ENCODE data around the gene MRPS18B.
"Not testable (repeated sequence)": the region's sequence is repeated elsewhere in the genome, so short reads cannot be mapped to it uniquely, and the experiment has no call there.

- not testable (repeated sequence) for TF ChIP-seq EZH2 (IDR thresholded peaks at IDR 0.05; ENCODE audit: borderline replicate concordance, low read depth, low read length, poor library complexity, severe bottlenecking)
- TF ChIP-seq, protein P1, sequence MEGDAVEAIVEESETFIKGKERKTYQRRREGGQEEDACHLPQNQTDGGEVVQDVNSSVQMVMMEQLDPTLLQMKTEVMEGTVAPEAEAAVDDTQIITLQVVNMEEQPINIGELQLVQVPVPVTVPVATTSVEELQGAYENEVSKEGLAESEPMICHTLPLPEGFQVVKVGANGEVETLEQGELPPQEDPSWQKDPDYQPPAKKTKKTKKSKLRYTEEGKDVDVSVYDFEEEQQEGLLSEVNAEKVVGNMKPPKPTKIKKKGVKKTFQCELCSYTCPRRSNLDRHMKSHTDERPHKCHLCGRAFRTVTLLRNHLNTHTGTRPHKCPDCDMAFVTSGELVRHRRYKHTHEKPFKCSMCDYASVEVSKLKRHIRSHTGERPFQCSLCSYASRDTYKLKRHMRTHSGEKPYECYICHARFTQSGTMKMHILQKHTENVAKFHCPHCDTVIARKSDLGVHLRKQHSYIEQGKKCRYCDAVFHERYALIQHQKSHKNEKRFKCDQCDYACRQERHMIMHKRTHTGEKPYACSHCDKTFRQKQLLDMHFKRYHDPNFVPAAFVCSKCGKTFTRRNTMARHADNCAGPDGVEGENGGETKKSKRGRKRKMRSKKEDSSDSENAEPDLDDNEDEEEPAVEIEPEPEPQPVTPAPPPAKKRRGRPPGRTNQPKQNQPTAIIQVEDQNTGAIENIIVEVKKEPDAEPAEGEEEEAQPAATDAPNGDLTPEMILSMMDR (conservative IDR thresholded peaks at IDR 0.05; ENCODE audit: low read depth, low read length): peak; percentile 81
These were observed 20.1 kb upstream of the MRPS18B start for GRCh38 chr6:30597315-30598144.

All from A673 (cell line).